SJCRH30 (cell line): ENCODE results near the gene CADPS2. TPM values are rescaled to one million over a fixed set of nuclear protein-coding genes. Genes with fewer than 3 reads are reported as not detected.
A peak's percentile ranks its signal among the peaks of the same experiment; 100 is the strongest.
"Not testable (repeated sequence)": the region's sequence is repeated elsewhere in the genome, so short reads cannot be mapped to it uniquely, and the experiment has no call there.

Experiments used
- DNase-seq, 2 experiments: peaks; one replicate each; pipeline ENCODE4 v3.0.0-alpha.2; 2015 to 2020
- H3K27ac ChIP-seq: fragments of 250-450 bp; sonication (Bioruptor Pico); 2 replicates; pipeline ENCODE4 v1.5.1; 2020; ENCODE audit warnings: mild to moderate bottlenecking, moderate library complexity
- H3K27me3 ChIP-seq: fragments of 250-450 bp; sonication (Bioruptor Pico); 2 replicates; pipeline ENCODE4 v1.5.1; 2020; ENCODE audit warnings: mild to moderate bottlenecking, moderate library complexity
- H3K36me3 ChIP-seq: fragments of 250-450 bp; sonication (Bioruptor Pico); 2 replicates; pipeline ENCODE4 v1.5.1; 2020; ENCODE audit warnings: mild to moderate bottlenecking, moderate library complexity
- H3K4me1 ChIP-seq: fragments of 250-450 bp; sonication (Bioruptor Pico); 2 replicates; pipeline ENCODE4 v1.5.1; 2020; ENCODE audit warnings: mild to moderate bottlenecking, moderate library complexity
- H3K4me3 ChIP-seq: fragments of 250-450 bp; sonication (Bioruptor Pico); 2 replicates; pipeline ENCODE4 v1.5.1; 2020; ENCODE audit warnings: mild to moderate bottlenecking, moderate library complexity
- H3K9me3 ChIP-seq: fragments of 250-450 bp; sonication (Bioruptor Pico); replicated peaks from 2 replicates; pipeline ENCODE4 v1.5.1; 2020; ENCODE audit warnings: mild to moderate bottlenecking, moderate library complexity
- total RNA-seq: library from RNA; depleted of rRNA; stranded (reverse); fragments of >200 nt; shearing (Covaris generic); gene quantifications from 2 replicates; pipeline ENCODE4 v1.2.3, GENCODE V29; 2014

CADPS2 gene
- total RNA-seq, 1 experiment from 2014 or later: not detected

GRCh38 chr7:122836286-122836685 is 50.0 kb downstream of the CADPS2 start:
- not testable (repeated sequence) for H3K4me1 ChIP-seq, H3K27ac ChIP-seq, H3K9me3 ChIP-seq, H3K27me3 ChIP-seq, H3K36me3 ChIP-seq, H3K4me3 ChIP-seq, DNase-seq

DNA sequence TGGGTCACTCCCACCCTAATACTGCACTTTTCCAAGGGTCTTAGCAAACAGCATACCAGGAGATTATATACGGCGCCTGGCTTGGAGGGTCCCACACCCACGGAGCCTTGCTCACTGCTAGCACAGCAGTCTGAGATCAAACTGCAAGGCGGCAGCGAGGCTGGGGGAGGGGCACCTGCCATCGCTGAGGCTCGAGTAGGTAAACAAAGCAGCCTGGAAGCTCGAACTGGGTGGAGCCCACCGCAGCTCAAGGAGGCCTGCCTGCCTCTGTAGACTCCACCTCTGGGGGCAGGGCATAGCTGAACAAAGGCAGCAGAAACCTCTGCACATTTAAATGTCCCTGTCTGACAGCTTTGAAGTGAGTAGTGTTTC is 51.7 kb downstream of the CADPS2 start:
- H3K4me3 ChIP-seq, H3K9me3 ChIP-seq, H3K27ac ChIP-seq, H3K27me3 ChIP-seq, H3K4me1 ChIP-seq, DNase-seq, H3K36me3 ChIP-seq: not testable (repeated sequence)

DNA sequence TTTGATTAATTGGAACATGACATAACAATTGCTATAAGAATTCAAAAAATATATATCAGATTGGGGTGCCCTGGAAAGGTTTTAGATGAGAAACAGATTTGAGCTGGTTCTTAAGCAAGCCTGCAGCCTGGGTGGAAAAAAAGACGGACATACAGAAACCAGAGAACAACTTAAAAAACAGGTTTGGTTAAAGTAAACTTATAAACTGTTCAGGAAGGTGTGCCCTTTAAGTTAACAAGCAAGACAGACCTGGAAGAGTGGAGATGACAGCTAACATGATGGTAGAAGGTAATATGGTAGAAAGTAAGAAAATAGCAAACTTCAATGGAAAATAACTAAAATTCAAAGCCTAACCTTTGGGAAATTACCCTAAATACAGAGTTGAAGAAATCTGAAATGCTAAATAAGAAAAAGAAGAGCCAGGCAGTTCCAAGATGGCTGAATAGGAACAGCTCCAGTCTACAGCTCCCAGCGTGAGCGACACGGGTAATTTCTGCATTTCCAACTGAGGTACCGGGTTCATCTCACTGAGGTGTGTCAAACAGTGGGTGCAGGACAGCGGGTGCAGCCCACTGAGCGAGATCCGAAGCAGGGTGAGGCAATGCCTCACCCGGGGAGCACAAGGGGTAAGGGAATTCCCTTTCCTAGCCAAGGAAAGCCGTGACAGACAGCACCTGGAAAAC is 52.2 kb downstream of the CADPS2 start:
- Histone ChIP-seq H3K9me3 (no peaks in the 10 kb centered on the region), H3K27ac (no peak overlapping the region), H3K4me1 (no peaks in the 10 kb centered on the region), H3K27me3 (0 out of 2 replicates have a peak, but pooled peaks cover 5% of the 10 kb centered on the region), H3K4me3 (no peak overlapping the region), H3K36me3 (no peaks in the 10 kb centered on the region)
- no peak for DNase-seq

GRCh38 chr7:122831436-122831835 is 54.8 kb downstream of the CADPS2 start:
- no peaks in the 10 kb centered on the region for H3K9me3 ChIP-seq
- no peak for DNase-seq

GRCh38 chr7:122829962-122830361 is 56.3 kb downstream of the CADPS2 start:
- no peak overlapping the region for H3K4me3 ChIP-seq
- peaks cover 12% of the 10 kb centered on the region; the same call in 1 of the 2 replicates for H3K27me3 ChIP-seq
- no peaks in the 10 kb centered on the region for H3K36me3 ChIP-seq
- no peak overlapping the region for H3K27ac ChIP-seq
- no peak for DNase-seq
- no peaks in the 10 kb centered on the region for H3K4me1 ChIP-seq
- H3K9me3 ChIP-seq: no peaks in the 10 kb centered on the region

More at GRCh38 chr7:122831436-122831835, 54.8 kb downstream of the CADPS2 start:
- no peaks in the 10 kb centered on the region for H3K36me3 ChIP-seq
- no peak overlapping the region for H3K4me3 ChIP-seq
- H3K27ac ChIP-seq: no peak overlapping the region
- no peaks in the 10 kb centered on the region for H3K4me1 ChIP-seq
- H3K27me3 ChIP-seq: peaks cover 12% of the 10 kb centered on the region; the same call in 1 of the 2 replicates

DNA sequence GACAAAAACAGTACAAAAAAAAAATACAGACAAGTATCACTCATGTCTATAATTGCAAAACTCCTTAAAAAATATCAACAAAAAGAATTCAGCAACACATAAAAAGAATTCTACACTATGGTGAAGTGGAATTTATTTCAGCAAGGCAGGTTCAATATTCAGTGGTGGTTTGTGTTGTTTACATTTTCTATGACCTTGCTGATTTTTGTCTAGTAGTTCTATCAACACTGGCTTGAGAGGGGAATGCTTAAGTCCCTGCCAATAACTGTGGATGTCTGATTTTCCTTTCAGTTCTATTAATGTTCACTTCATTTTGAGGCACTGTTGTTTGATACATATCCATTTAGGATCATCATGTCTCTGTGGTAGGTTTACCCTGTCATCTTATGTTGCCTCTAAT is 58.5 kb downstream of the CADPS2 start:
- H3K27ac ChIP-seq: no peak overlapping the region
- no peaks in the 10 kb centered on the region for H3K36me3 ChIP-seq
- H3K4me3 ChIP-seq: no peak overlapping the region
- peaks cover 15% of the 10 kb centered on the region for H3K27me3 ChIP-seq
- no peaks in the 10 kb centered on the region for H3K9me3 ChIP-seq
- no peak for DNase-seq
- H3K4me1 ChIP-seq: no peaks in the 10 kb centered on the region

DNA sequence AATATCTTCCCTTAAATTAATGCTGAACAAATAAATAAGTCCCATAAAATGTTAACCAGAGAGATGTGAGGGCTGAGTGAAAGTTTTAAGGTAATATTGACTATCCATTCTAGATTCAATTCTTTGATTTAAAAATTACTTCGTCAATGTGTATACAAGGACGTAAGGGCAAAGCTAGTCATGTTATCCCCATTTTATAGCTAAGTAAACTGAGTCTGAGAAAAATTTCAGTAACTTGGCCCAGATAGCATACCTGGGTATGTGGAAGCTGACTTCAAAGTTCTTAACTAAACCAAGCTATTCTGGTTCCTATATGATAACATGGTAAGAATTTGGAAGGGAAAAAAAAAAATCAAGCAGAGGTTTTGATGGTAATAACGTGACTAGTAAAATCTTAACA is 72.4 kb downstream of the CADPS2 start:
- no peaks in the 10 kb centered on the region for H3K4me1 ChIP-seq
- H3K27ac ChIP-seq: no peak overlapping the region
- no peaks in the 10 kb centered on the region for H3K9me3 ChIP-seq
- H3K36me3 ChIP-seq: no peaks in the 10 kb centered on the region
- no peak for DNase-seq
- H3K4me3 ChIP-seq: no peak overlapping the region
- peaks cover 3% of the 10 kb centered on the region for H3K27me3 ChIP-seq

DNA sequence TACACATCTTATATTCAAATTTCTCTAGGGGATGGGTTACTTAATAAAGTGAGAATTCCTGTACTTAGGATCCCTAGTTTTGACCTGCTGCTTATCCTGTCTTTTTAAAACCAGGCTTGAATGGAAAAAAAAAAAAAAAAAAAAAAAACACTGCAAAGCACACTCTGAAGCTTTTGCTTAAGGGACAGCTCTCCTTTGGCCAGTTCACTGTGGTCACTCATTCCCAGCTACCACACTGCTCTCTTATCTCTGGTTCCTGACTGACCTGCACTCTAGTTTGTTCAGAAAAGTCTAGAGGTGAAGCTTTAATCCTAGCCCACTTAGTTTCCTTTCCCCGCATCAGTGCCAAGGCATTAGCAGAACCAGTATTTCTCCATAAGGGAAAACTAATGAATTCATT is 82.4 kb downstream of the CADPS2 start:
- H3K4me3 ChIP-seq: no peak overlapping the region
- no peak for DNase-seq
- no peaks in the 10 kb centered on the region for H3K4me1 ChIP-seq
- H3K27me3 ChIP-seq: peaks cover 11% of the 10 kb centered on the region; the same call in 1 of the 2 replicates
- H3K27ac ChIP-seq: no peak overlapping the region
- H3K9me3 ChIP-seq: no peaks in the 10 kb centered on the region
- H3K36me3 ChIP-seq: no peaks in the 10 kb centered on the region

DNA sequence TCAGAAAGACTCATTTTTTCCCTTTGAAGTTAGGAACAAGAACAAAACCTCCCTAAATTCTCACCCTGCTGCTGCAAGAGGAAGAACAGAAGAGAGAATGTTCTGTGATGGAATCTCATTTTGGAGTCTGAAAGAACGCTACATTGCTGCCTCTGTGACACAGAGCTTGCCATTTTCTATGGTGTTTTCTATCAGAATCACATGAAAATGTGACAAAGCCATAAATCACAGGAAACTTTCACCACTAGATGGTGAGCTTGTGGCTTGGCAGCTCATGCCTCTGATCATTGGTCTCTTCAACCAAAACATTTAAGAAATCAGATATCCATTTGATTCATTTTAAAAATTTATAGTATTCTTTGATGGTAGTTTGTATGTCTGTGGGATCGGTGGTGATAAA is 82.9 kb downstream of the CADPS2 start:
- no peaks in the 10 kb centered on the region for H3K4me1 ChIP-seq
- DNase-seq: peak in 1 of 2 experiments; percentile 10
- H3K27ac ChIP-seq: no peak overlapping the region

DNA sequence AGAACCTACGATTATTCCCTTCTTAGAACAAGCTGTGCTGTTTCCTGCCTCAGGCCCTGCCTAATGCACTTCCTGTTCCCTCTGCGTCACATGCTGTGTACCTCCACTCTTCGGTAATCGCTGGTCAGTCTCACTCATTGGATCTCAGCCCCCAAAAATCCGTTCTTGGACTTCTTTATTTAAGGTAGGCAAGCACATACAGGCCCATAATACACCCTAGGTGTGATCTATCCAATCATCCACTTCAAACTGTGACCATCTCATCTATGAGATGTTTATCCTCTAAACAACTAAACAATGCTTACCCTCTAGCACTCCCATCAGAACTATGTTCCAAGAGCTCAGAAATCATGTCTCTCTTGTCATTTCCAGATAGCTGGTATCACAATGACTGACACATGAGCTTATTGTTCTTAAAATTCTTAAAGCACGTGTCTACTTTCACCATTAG is 83.9 kb downstream of the CADPS2 start:
- Histone ChIP-seq H3K27me3 (peaks cover 8% of the 10 kb centered on the region; the same call in 1 of the 2 replicates), H3K36me3 (no peaks in the 10 kb centered on the region), H3K9me3 (no peaks in the 10 kb centered on the region), H3K4me3 (no peak overlapping the region), H3K4me1 (no peaks in the 10 kb centered on the region), H3K27ac (no peak overlapping the region)
- DNase-seq: peak in 1 of 2 experiments; percentile 9

More for the DNA sequence above, 82.9 kb downstream of the CADPS2 start:
- peaks cover 11% of the 10 kb centered on the region; the same call in 1 of the 2 replicates for H3K27me3 ChIP-seq
- no peaks in the 10 kb centered on the region for H3K36me3 ChIP-seq
- H3K4me3 ChIP-seq: no peak overlapping the region
- no peaks in the 10 kb centered on the region for H3K9me3 ChIP-seq

DNA sequence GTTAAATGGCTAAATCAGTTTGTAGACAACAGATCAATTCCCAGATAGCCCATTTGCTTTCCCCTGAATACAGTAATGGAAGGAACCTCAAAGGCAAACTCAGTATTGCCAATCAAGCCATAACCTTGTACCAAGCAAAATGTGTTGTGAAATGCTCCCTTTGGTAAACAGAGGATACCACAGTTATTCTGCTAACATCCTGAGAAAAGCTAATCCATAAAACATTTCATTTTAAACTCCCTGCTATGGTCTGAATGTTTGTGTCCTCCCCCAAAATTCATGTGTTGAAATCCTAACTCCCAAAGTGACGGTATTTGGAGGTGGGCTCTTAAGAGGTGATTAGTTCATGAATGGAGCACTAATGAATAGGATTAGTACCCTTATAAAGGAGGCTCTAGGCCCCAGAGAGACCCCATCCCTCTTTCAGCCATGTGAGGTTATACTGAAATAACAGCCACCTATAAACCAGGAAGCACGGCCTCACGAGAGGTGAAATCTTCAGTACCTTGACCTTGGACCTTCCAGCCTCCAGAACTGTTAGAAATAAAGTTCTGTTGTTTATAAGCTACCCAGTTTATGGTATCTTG is 94.2 kb downstream of the CADPS2 start:
- Histone ChIP-seq H3K9me3 (no peaks in the 10 kb centered on the region; the same call in 1 of the 2 replicates), H3K27me3 (no peaks in the 10 kb centered on the region; the same call in 1 of the 2 replicates), H3K27ac (no peak overlapping the region), H3K4me3 (no peak overlapping the region), H3K4me1 (no peaks in the 10 kb centered on the region), H3K36me3 (no peaks in the 10 kb centered on the region)
- DNase-seq: no peak

GRCh38 chr7:122790591-122790990 is 95.7 kb downstream of the CADPS2 start:
- Histone ChIP-seq H3K27me3 (no peaks in the 10 kb centered on the region; the same call in 1 of the 2 replicates), H3K9me3 (no peaks in the 10 kb centered on the region; the same call in 1 of the 2 replicates), H3K36me3 (no peaks in the 10 kb centered on the region), H3K4me1 (no peaks in the 10 kb centered on the region), H3K4me3 (no peak overlapping the region), H3K27ac (no peak overlapping the region)
- DNase-seq: no peak

- DNase-seq: no peak
- no peaks in the 10 kb centered on the region; the same call in 1 of the 2 replicates for H3K9me3 ChIP-seq
- no peak overlapping the region for H3K27ac ChIP-seq
- no peaks in the 10 kb centered on the region; the same call in 1 of the 2 replicates for H3K27me3 ChIP-seq
- no peaks in the 10 kb centered on the region for H3K36me3 ChIP-seq
- no peaks in the 10 kb centered on the region for H3K4me1 ChIP-seq
- H3K4me3 ChIP-seq: no peak overlapping the region
These were observed 96.1 kb downstream of the CADPS2 start for GRCh38 chr7:122790132-122790531.

DNA sequence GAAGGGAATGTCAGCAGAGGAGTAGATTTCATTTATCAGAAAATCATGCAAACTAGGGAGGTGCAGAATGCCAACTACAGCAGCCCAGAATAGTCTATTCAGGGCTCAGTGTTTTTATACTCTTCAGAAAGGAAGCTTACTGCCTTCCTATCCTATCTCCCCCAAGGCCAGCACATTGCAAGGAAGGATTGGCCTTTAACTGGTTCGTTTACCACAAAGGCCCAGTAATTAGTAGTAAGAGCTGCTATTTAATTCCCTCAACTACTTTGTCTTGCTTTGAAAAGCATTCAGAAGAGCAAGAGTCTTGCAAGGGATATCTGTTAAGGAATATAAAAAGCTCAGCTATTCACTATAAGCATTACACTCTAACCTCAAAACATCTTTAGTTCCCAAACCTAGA is 97.1 kb downstream of the CADPS2 start:
- no peak overlapping the region for H3K4me3 ChIP-seq
- H3K9me3 ChIP-seq: no peaks in the 10 kb centered on the region; the same call in 1 of the 2 replicates
- no peak for DNase-seq
- H3K27ac ChIP-seq: no peak overlapping the region
- no peaks in the 10 kb centered on the region for H3K4me1 ChIP-seq
- no peaks in the 10 kb centered on the region; the same call in 1 of the 2 replicates for H3K36me3 ChIP-seq
- no peaks in the 10 kb centered on the region; the same call in 1 of the 2 replicates for H3K27me3 ChIP-seq

- H3K27ac ChIP-seq: no peak overlapping the region
- DNase-seq: peak; percentile 32 to 58
- peaks cover 6% of the 10 kb centered on the region for H3K4me1 ChIP-seq
- no peaks in the 10 kb centered on the region for H3K36me3 ChIP-seq
- H3K27me3 ChIP-seq: peaks cover 4% of the 10 kb centered on the region; the same call in 1 of the 2 replicates
- H3K9me3 ChIP-seq: no peaks in the 10 kb centered on the region
- no peak overlapping the region for H3K4me3 ChIP-seq
These were observed 115.4 kb downstream of the CADPS2 start for GRCh38 chr7:122770686-122771335.
